Tibial artery (tissue), 4 donors: ENCODE data around the gene CAB39.

ENCODE experiments used
- DNase-seq, 2 donors: peaks; one replicate each; pipeline ENCODE4 v3.0.0-alpha.2; 2019
- H3K27ac ChIP-seq, 2 donors: fragments of 200-600 bp; sonication (generic) in 1 of 2; 1 replicate in 1 of 2; 2 replicates in 1 of 2; pipeline ENCODE4 v1.5.1; 2018 to 2019; ENCODE audit warnings: mild to moderate bottlenecking in 1 of 2
- H3K27me3 ChIP-seq, 2 donors: fragments of 200-600 bp; sonication (generic) in 1 of 2; one replicate each; pipeline versions ENCODE4 v1.5.1 to v1.6.0; 2016 to 2019
- H3K36me3 ChIP-seq, 3 donors: fragments of 200-600 bp; sonication (generic) in 2 of 3; one replicate each; pipeline ENCODE4 v1.5.1; 2016 to 2019; ENCODE audit warnings: mild to moderate bottlenecking in 2 of 3
- H3K4me1 ChIP-seq, 4 donors: fragments of 200-600 bp; sonication (generic) in 2 of 4; 1 replicate in 3 of 4; 2 replicates in 1 of 4; pipeline ENCODE4 v1.5.1; 2016 to 2019
- H3K4me3 ChIP-seq, 2 donors: fragments of 200-600 bp; sonication (generic) in 1 of 2; 1 replicate in 1 of 2; 2 replicates in 1 of 2; pipeline ENCODE4 v1.5.1; 2018 to 2019; ENCODE audit warnings: mild to moderate bottlenecking in 2 of 2
- H3K9me3 ChIP-seq, 3 donors: fragments of 200-600 bp; sonication (generic) in 1 of 3; one replicate each; pipeline ENCODE4 v1.5.1; 2016 to 2019
- intact Hi-C: fragments of 100-400 bp; cut with DNase I; formaldehyde crosslinking; loops from one replicate; pipeline ENCODE4 v1.15.0; 2023; ENCODE audit warnings: low total_unique reads
- TF ChIP-seq, protein P1 (sequence below), 2 experiments: fragments of 200-600 bp in 1 of 2; fragments of 450-650 bp in 1 of 2; IDR thresholded peaks; one replicate each; pipeline ENCODE4 v1.5.1; 2017 to 2019; ENCODE audit warnings: antibody characterized with exemption in 2 of 2, mild to moderate bottlenecking in 1 of 2, moderate library complexity in 1 of 2

The CAB39 gene

DNA sequence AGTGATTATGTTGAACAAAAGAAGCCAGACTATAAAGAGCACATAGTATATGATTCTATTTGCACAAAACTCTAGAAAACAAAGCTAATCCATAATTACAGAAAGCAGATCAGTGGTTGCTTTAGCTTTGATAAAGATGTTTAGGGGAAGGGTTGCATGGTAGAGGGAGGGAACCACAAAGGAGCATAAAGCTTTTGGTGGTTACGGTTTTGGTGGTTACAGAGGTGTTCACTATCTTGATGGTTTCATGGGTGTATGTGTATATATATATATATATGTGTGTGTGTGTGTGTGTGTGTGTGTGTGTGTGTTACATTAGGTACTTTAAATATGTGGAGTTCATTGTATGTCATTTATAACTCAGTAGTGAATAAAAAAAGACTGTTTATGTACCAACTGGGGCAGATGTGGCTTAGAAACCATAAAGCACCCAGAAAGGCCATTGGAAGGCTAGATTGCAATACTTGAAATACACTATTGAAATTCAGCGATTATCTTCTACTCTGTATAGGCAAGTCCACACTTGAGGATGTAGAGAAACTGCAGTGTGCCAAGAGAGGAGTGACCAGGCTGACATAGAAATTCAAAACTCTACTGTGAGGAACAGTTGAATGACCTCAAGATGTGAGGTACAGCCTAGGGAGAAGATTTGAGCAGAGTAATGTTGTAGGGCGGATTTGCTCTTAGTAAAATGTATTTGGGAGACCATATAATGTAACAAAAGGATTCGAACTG is 60.6 kb downstream of the CAB39 start:
- DNase-seq = no peak
- Histone ChIP-seq H3K36me3 (no peaks in the 10 kb centered on the region), H3K4me3 (no peak overlapping the region), H3K4me1 (peaks cover 0 to 41% (median 6%) of the 10 kb centered on the region in 4 donors), H3K27ac (no peak overlapping the region), H3K27me3 (no peaks in the 10 kb centered on the region), H3K9me3 (no peaks in the 10 kb centered on the region)
- TF ChIP-seq, protein P1, sequence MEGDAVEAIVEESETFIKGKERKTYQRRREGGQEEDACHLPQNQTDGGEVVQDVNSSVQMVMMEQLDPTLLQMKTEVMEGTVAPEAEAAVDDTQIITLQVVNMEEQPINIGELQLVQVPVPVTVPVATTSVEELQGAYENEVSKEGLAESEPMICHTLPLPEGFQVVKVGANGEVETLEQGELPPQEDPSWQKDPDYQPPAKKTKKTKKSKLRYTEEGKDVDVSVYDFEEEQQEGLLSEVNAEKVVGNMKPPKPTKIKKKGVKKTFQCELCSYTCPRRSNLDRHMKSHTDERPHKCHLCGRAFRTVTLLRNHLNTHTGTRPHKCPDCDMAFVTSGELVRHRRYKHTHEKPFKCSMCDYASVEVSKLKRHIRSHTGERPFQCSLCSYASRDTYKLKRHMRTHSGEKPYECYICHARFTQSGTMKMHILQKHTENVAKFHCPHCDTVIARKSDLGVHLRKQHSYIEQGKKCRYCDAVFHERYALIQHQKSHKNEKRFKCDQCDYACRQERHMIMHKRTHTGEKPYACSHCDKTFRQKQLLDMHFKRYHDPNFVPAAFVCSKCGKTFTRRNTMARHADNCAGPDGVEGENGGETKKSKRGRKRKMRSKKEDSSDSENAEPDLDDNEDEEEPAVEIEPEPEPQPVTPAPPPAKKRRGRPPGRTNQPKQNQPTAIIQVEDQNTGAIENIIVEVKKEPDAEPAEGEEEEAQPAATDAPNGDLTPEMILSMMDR (IDR thresholded peaks at IDR 0.05) = no peak
- intact Hi-C loops = no loop called here

DNA sequence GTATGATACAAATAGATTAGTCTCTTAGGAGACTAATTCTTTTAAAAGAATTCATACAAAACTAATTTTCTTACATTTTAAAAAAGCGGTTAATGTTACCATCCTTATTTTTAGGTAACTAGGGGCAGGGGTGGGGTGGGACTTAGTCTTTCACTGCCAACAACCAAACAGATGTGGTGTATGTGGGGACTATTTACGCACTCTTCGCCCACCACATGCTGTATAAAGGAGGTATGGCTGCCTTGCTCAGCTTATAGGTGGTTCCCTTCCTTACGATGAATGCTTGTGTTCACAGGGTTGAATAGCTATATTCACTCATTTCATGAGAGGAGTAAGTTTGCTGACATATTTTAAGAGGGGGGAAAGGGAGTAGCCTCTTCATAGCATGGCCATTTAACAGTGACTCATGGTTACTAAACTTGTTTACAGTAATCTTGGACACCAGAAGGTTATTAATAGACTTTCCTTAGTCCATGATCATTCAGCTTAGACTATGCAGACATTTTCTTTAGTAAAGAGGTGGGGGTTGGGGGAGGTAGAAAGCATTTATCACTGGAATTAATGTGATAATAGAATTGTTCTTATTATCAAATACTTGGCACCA is 61.8 kb downstream of the CAB39 start:
- H3K4me3 ChIP-seq = no peak overlapping the region
- TF ChIP-seq, protein P1 (IDR thresholded peaks at IDR 0.05) = no peak
- no peak for DNase-seq
- peak overlapping the region; percentile 24 to 49 for H3K27ac ChIP-seq
- peaks cover 0 to 54% (median 8%) of the 10 kb centered on the region in 4 donors for H3K4me1 ChIP-seq
- H3K27me3 ChIP-seq = no peaks in the 10 kb centered on the region
- H3K36me3 ChIP-seq = no peaks in the 10 kb centered on the region
- no peaks in the 10 kb centered on the region for H3K9me3 ChIP-seq
- intact Hi-C loops = loop anchor here (2.0 kb wide), 1 partner anchor 14 kb away; no protein-coding TSS in a partner anchor

DNA sequence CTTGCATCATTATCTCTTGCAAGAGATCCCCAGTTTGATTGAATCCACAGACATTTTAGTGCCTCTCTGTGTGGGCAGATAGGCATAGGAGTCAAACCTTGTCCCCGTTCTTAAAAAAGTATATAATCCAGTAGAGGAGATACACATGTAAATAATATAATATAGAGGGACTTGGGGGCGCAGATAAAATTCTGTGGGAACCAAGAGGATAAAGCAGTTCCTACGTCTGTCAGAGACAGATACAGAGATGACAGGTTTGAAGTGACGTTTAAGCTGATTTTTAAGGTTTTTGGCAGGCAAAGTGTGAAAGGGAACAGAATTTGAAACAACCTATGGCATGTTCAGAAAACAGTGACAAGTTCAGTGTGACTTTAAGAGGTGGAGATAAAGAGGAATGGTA is 63.1 kb downstream of the CAB39 start:
- H3K27ac ChIP-seq = no peak overlapping the region
- peaks cover 0 to 60% (median 9%) of the 10 kb centered on the region in 4 donors for H3K4me1 ChIP-seq
- no peak for DNase-seq

DNA sequence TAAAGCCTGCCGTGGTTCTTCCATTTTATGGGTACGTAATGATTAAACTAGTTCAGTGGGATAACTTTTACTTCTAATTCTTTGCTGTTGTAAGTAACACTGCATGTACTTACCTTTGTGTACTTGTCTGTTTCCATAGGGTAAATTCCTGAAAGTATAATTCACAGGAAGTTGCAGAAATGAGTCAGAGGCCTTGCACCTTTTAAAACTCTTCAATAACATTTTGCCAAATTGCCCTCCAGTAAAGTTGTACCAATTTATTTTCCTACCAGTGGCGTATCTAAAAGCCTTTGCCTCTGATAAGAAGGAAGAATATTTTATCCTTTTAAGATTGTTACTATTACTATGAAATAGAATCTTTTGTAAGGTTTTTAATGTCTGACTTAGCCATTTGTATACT is 65.1 kb downstream of the CAB39 start:
- H3K4me3 ChIP-seq = no peak overlapping the region
- peaks cover 0 to 74% (median 18%) of the 10 kb centered on the region in 4 donors for H3K4me1 ChIP-seq
- H3K9me3 ChIP-seq = no peaks in the 10 kb centered on the region
- intact Hi-C loops = no loop called here
- no peak for DNase-seq
- H3K36me3 ChIP-seq = peaks cover 0 to under 1% (median 0%) of the 10 kb centered on the region in 3 donors
- no peaks in the 10 kb centered on the region for H3K27me3 ChIP-seq
- TF ChIP-seq, protein P1 (IDR thresholded peaks at IDR 0.05) = no peak
- H3K27ac ChIP-seq = no peak overlapping the region

More for the DNA sequence above, 63.1 kb downstream of the CAB39 start:
- intact Hi-C loops = loop anchor here (2.0 kb wide), 1 partner anchor 13 kb away; no protein-coding TSS in a partner anchor
- no peak overlapping the region for H3K4me3 ChIP-seq
- TF ChIP-seq, protein P1 (IDR thresholded peaks at IDR 0.05) = no peak
- no peaks in the 10 kb centered on the region for H3K9me3 ChIP-seq
- no peaks in the 10 kb centered on the region for H3K27me3 ChIP-seq
- no peaks in the 10 kb centered on the region for H3K36me3 ChIP-seq

DNA sequence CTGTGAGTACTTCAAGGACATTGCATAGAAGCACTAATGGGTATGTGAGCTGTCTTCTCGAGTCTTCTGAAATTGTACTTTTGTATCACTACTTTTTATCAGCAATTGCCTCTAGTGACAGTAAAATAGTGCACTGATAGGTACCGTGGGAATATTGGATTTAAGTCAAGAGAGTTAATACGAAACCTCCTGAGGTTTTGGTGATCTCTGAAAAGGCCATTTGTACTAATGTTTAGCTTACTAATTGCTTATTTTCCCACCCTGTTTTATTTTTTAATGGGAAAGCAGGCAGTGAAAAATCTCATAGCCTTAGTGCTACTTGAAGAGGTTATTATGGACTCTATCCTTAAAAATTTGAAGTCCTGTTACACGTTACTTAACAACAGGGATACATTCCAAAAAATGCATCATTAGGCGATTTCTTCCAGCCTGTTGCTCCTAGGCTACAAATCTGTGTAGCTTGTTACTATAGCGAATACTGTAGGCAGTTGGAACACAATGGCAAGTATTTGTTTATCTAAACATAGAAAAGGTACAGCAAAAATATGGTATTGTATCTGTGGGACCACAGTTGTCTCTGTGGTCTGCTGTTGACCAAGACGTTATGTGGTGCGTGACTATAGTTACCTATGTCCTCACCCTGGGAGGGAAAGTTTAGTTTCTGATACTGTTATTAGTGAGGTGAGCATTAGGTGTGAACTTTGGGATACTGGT is 65.9 kb downstream of the CAB39 start:
- Histone ChIP-seq H3K27ac (no peak overlapping the region), H3K4me3 (no peak overlapping the region), H3K36me3 (peaks cover 0 to 8% (median under 1%) of the 10 kb centered on the region in 3 donors), H3K9me3 (no peaks in the 10 kb centered on the region), H3K4me1 (peaks cover 0 to 74% (median 18%) of the 10 kb centered on the region in 4 donors), H3K27me3 (no peaks in the 10 kb centered on the region)
- TF ChIP-seq, protein P1 (IDR thresholded peaks at IDR 0.05) = no peak
- DNase-seq = no peak
- intact Hi-C loops = no loop called here
